Measurements from ENCODE around the gene FCRLB. TPM values are rescaled to one million over a fixed set of nuclear protein-coding genes. Genes with fewer than 3 reads are reported as not detected.

FCRLB gene
- total and polyA plus RNA-seq, 2 donors (not counting 3 experiments of a cell fraction or from before 2014, with no cell fraction given): 0.62 TPM

- Histone ChIP-seq H2AFZ (ENCODE audit: low read depth, low read length) (no peak overlapping the region), H4K20me1 (replicated peaks; ENCODE audit: control insufficient read depth, extremely low read depth, insufficient read depth, low read length) (no peaks in the 10 kb centered on the region), H3K27ac (ENCODE audit: insufficient read depth, low read depth, low read length) (no peak overlapping the region), H3K27me3 (ENCODE audit: control insufficient read depth in 2 of 2, insufficient read depth in 2 of 2, low read length in 2 of 2) (peaks cover 5 to 11% of the 10 kb centered on the region in 2 experiments), H3K9me3 (replicated peaks; ENCODE audit: control insufficient read depth, insufficient read depth, low read length) (no peaks in the 10 kb centered on the region), H3K79me2 (ENCODE audit: control insufficient read depth, insufficient read depth, low read length) (no peaks in the 10 kb centered on the region), H3K9ac (replicated peaks; ENCODE audit: extremely low read depth, insufficient read depth, low read length) (no peak overlapping the region), H3K4me2 (ENCODE audit: insufficient read depth, low read length) (no peak overlapping the region), H3K4me3 (replicated peaks in 1 of 3; ENCODE audit: insufficient read depth in 1 of 3, low read depth in 1 of 3, low read length in 3 of 3) (no peak overlapping the region), H3K4me1 (ENCODE audit: control insufficient read depth, extremely low read depth, insufficient read depth, low read length) (no peaks in the 10 kb centered on the region), H3K36me3 (ENCODE audit: control insufficient read depth in 2 of 2, extremely low read depth in 1 of 2, insufficient read depth in 2 of 2, low read length in 2 of 2) (no peaks in the 10 kb centered on the region), H3K9me1 (replicated peaks; ENCODE audit: control insufficient read depth, extremely low read depth, insufficient read depth, low read length) (no peaks in the 10 kb centered on the region)
- ChIA-PET CTCF (no interaction called here), POLR2A (no interaction called here)
- no peak for TF ChIP-seq MAX (IDR thresholded peaks at IDR 0.05; ENCODE audit: insufficient read depth, insufficient read length)
- no TSS peak for BruUV-seq (replicated peaks)
- intact Hi-C loops (cut with micrococcal nuclease) (no loop called here), dilution Hi-C loops (cut with MboI; ENCODE audit: extremely low pct_ligation_motif_present, low sequenced_read_pairs) (no loop called here)
- DNase-seq (ENCODE audit: low read depth, low spot score) (no peak), FAIRE-seq (no peak)
Measured at GRCh38 chr1:161676958-161677689, 44.2 kb upstream of the FCRLB start.

GRCh38 chr1:161678500-161678899, 42.8 kb upstream of the FCRLB start:
- H3K27me3 ChIP-seq (ENCODE audit: control insufficient read depth in 2 of 2, insufficient read depth in 2 of 2, low read length in 2 of 2): peaks cover 14 to 17% of the 10 kb centered on the region in 2 experiments
- no peaks in the 10 kb centered on the region for H4K20me1 ChIP-seq (replicated peaks; ENCODE audit: control insufficient read depth, extremely low read depth, insufficient read depth, low read length)
- H3K79me2 ChIP-seq (ENCODE audit: control insufficient read depth, insufficient read depth, low read length): no peaks in the 10 kb centered on the region
- BruUV-seq (replicated peaks): no TSS peak
- no peaks in the 10 kb centered on the region for H3K36me3 ChIP-seq (ENCODE audit: control insufficient read depth in 2 of 2, extremely low read depth in 1 of 2, insufficient read depth in 2 of 2, low read length in 2 of 2)
- H2AFZ ChIP-seq (ENCODE audit: low read depth, low read length): no peak overlapping the region
- intact Hi-C loops (cut with micrococcal nuclease) (no loop called here), dilution Hi-C loops (cut with MboI; ENCODE audit: extremely low pct_ligation_motif_present, low sequenced_read_pairs) (no loop called here)
- TF ChIP-seq GATA2 (IDR thresholded peaks at IDR 0.05; ENCODE audit: insufficient read depth, insufficient read length, low read depth, low read length): no peak
- no peak for TF ChIP-seq POLR2AphosphoS5 (IDR thresholded peaks at IDR 0.05; ENCODE audit: insufficient read depth, low read depth, low read length)
- TF ChIP-seq MYC (IDR thresholded peaks at IDR 0.05; ENCODE audit: low read depth, low read length): no peak
- no peak for TF ChIP-seq FOS (IDR thresholded peaks at IDR 0.05; ENCODE audit: borderline replicate concordance, insufficient read depth, low read length)
- no peak for TF ChIP-seq JUN (IDR thresholded peaks at IDR 0.05; ENCODE audit: borderline replicate concordance, insufficient read depth, insufficient read length, low read depth)
- no peak for TF ChIP-seq MAX (IDR thresholded peaks at IDR 0.05; ENCODE audit: insufficient read depth, insufficient read length)
- TF ChIP-seq CTCF (IDR thresholded peaks at IDR 0.05; ENCODE audit: extremely low read depth in 1 of 2, insufficient read depth in 1 of 2, low read depth in 1 of 2, low read length in 2 of 2): no peak
- TF ChIP-seq EZH2 (IDR thresholded peaks at IDR 0.05; ENCODE audit: borderline replicate concordance, low read depth, low read length, severe bottlenecking): no peak
- no peak for TF ChIP-seq POLR2A (IDR thresholded peaks at IDR 0.05; ENCODE audit: low read depth, low read length)
- FAIRE-seq: no peak
- DNase-seq (ENCODE audit: low read depth, low spot score): no peak
- no peaks in the 10 kb centered on the region for H3K9me1 ChIP-seq (replicated peaks; ENCODE audit: control insufficient read depth, extremely low read depth, insufficient read depth, low read length)
- no peak overlapping the region for H3K4me3 ChIP-seq (replicated peaks in 1 of 3; ENCODE audit: insufficient read depth in 1 of 3, low read depth in 1 of 3, low read length in 3 of 3)
- H3K9ac ChIP-seq (replicated peaks; ENCODE audit: extremely low read depth, insufficient read depth, low read length): no peak overlapping the region
- no peaks in the 10 kb centered on the region for H3K4me1 ChIP-seq (ENCODE audit: control insufficient read depth, extremely low read depth, insufficient read depth, low read length)
- CTCF ChIA-PET: no interaction called here
- no peaks in the 10 kb centered on the region for H3K9me3 ChIP-seq (replicated peaks; ENCODE audit: control insufficient read depth, insufficient read depth, low read length)
- POLR2A ChIA-PET: no interaction called here
- no peak overlapping the region for H3K4me2 ChIP-seq (ENCODE audit: insufficient read depth, low read length)
- no peak overlapping the region for H3K27ac ChIP-seq (ENCODE audit: insufficient read depth, low read depth, low read length)

Measured in endothelial cell of umbilical vein (primary cell).